ENCODE data around the gene POLR2L. TPM values are rescaled to one million over a fixed set of nuclear protein-coding genes. Genes with fewer than 3 reads are reported as not detected.

Gene POLR2L
- total RNA-seq, 2 donors from 2014 or later: 33.5 to 83.4 TPM

GRCh38 chr11:875769-876301 lies 33.5 kb upstream of the POLR2L start:
- Histone ChIP-seq H3K4me1 (peaks cover 18% of the 10 kb centered on the region), H3K27me3 (no peaks in the 10 kb centered on the region), H3K36me3 (replicated peaks in 1 of 2; ENCODE audit: insufficient read depth in 1 of 2, low read depth in 2 of 2) (no peaks in the 10 kb centered on the region), H3K4me3 (no peak overlapping the region), H3K9me3 (no peaks in the 10 kb centered on the region), H3K27ac (no peak overlapping the region)
- WGBS, 2 donors: 69 to 72% methylated on average over 21 of the region's 21 CpGs
- TF ChIP-seq CTCF (IDR thresholded peaks at IDR 0.05) (no peak), POLR2A (IDR thresholded peaks at IDR 0.05) (no peak)
- intact Hi-C loops (cut with DNase I): no loop called here
- DNase-seq (peak in 1 of 4 donors; percentile 34), ATAC-seq (peak; percentile 5)

GRCh38 chr11:875203-875602 lies 32.9 kb upstream of the POLR2L start:
- no peak for TF ChIP-seq POLR2A (IDR thresholded peaks at IDR 0.05)
- TF ChIP-seq CTCF (IDR thresholded peaks at IDR 0.05): no peak
- 93 to 94% methylated on average over 10 to 16 of the region's 16 CpGs for WGBS, 2 donors
- H3K36me3 ChIP-seq (replicated peaks in 1 of 2; ENCODE audit: insufficient read depth in 1 of 2, low read depth in 2 of 2): no peaks in the 10 kb centered on the region
- intact Hi-C loops (cut with DNase I): no loop called here
- no peak overlapping the region for H3K4me3 ChIP-seq
- no peak for DNase-seq
- peaks cover 18% of the 10 kb centered on the region for H3K4me1 ChIP-seq
- no peak overlapping the region for H3K27ac ChIP-seq
- no peak for ATAC-seq
- H3K9me3 ChIP-seq: no peaks in the 10 kb centered on the region
- H3K27me3 ChIP-seq: no peaks in the 10 kb centered on the region

- no peak for DNase-seq
Measured at GRCh38 chr11:873706-874105, 31.4 kb upstream of the POLR2L start.

GRCh38 chr11:872799-873198 lies 30.5 kb upstream of the POLR2L start:
- Histone ChIP-seq H3K36me3 (replicated peaks in 1 of 2; ENCODE audit: insufficient read depth in 1 of 2, low read depth in 2 of 2) (no peaks in the 10 kb centered on the region), H3K9me3 (no peaks in the 10 kb centered on the region), H3K27ac (no peak overlapping the region), H3K4me3 (no peak overlapping the region), H3K4me1 (peaks cover 29% of the 10 kb centered on the region), H3K27me3 (no peaks in the 10 kb centered on the region)
- 90 to 96% methylated on average over 6 to 9 of the region's 9 CpGs for WGBS, 2 donors
- no peak for TF ChIP-seq POLR2A (IDR thresholded peaks at IDR 0.05)
- TF ChIP-seq CTCF (IDR thresholded peaks at IDR 0.05): no peak
- ATAC-seq (no peak), DNase-seq (no peak)
- intact Hi-C loops (cut with DNase I): no loop called here

More at GRCh38 chr11:873706-874105, 31.4 kb upstream of the POLR2L start:
- Histone ChIP-seq H3K27me3 (no peaks in the 10 kb centered on the region), H3K27ac (no peak overlapping the region), H3K4me3 (no peak overlapping the region), H3K4me1 (peaks cover 20% of the 10 kb centered on the region), H3K9me3 (no peaks in the 10 kb centered on the region), H3K36me3 (replicated peaks in 1 of 2; ENCODE audit: insufficient read depth in 1 of 2, low read depth in 2 of 2) (no peaks in the 10 kb centered on the region)
- intact Hi-C loops (cut with DNase I): no loop called here
- no peak for TF ChIP-seq POLR2A (IDR thresholded peaks at IDR 0.05)
- WGBS, 2 donors: 78 to 83% methylated on average over 11 to 12 of the region's 12 CpGs
- ATAC-seq: no peak

- no peaks in the 10 kb centered on the region for H3K36me3 ChIP-seq (replicated peaks in 1 of 2; ENCODE audit: insufficient read depth in 1 of 2, low read depth in 2 of 2)
- ATAC-seq: no peak
- no peak overlapping the region for H3K4me3 ChIP-seq
- no peaks in the 10 kb centered on the region for H3K9me3 ChIP-seq
- DNase-seq: no peak
- H3K27ac ChIP-seq: no peak overlapping the region
- 79% methylated on average over 9 of the region's 9 CpGs; no CpG with 5 or more reads in 1 of the 2 donors for WGBS, 2 donors
- no peaks in the 10 kb centered on the region for H3K27me3 ChIP-seq
- H3K4me1 ChIP-seq: peaks cover 25% of the 10 kb centered on the region
- TF ChIP-seq POLR2A (IDR thresholded peaks at IDR 0.05) (no peak), CTCF (IDR thresholded peaks at IDR 0.05) (no peak)
- intact Hi-C loops (cut with DNase I): no loop called here
Measured at GRCh38 chr11:871472-871871, 29.1 kb upstream of the POLR2L start.

Data from body of pancreas (tissue), 4 donors.